HEK293T (cell line): Measurements from ENCODE around the gene PDCD7.

Experiments
- FOXA1 ChIP-seq: fragments of 450-650 bp; IDR thresholded peaks from 2 replicates; pipeline ENCODE4 v1.6.1; 2016; ENCODE audit warnings: mild to moderate bottlenecking
- HDGF ChIP-seq: fragments of 450-650 bp; IDR thresholded peaks from 2 replicates; pipeline ENCODE4 v1.6.1; 2017; ENCODE audit warnings: antibody characterized with exemption, borderline replicate concordance
- SP1 ChIP-seq: fragments of 450-650 bp; IDR thresholded peaks from 2 replicates; pipeline ENCODE4 v1.6.1; 2017

DNA sequence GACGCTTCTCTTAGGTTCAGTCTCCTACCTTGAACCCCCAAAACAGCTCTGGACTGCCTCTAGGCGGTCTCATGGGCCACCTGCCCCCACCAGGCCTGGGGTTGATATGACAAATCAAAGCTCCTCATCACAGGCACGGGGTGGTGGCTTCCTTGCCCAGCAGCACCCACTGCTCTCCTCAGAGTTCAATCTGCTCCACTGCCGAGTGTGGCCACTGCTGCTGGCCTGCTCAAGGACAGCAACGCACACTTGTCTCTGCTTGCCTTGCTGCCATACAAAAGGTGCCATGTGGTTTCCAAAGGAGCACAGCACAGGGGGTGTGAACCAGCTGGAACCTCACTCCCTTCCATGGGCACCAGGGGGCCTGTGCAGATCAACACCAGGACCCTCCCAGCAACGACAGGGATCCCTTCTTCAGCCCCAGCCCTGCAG is 46.9 kb downstream of the PDCD7 start:
- no peak for TF ChIP-seq FOXA1
- TF ChIP-seq SP1: no peak
- TF ChIP-seq HDGF: no peak
